GM13976 (cell line): ENCODE data around the gene GSE1.
A peak's percentile ranks its signal among the peaks of the same experiment; 100 is the strongest.

Source experiments
- DNase-seq: peaks from one replicate; pipeline ENCODE4 v3.0.0; 2012; ENCODE audit warnings: low spot score
- in situ Hi-C: fragments of 300-500 bp; cut with MboI; formaldehyde crosslinking; loops from one replicate; pipeline ENCODE4 v1.12.0; 2022; ENCODE audit warnings: low sequenced_read_pairs, mixed read lengths, inconsistent platforms; ENCODE audit not compliant: unreplicated experiment
- TF ChIP-seq, protein P1 (sequence below): IDR thresholded peaks from 2 replicates; pipeline ENCODE4 v1.5.1; 2012; ENCODE audit warnings: borderline replicate concordance, mild to moderate bottlenecking; ENCODE audit not compliant: insufficient read depth; ENCODE audit errors: extremely low read depth, missing control alignments, control extremely low read depth

Gene GSE1

GRCh38 chr16:85567101-85567866 is 45.8 kb upstream of the GSE1 start:
- in situ Hi-C loops = no loop called here

GRCh38 chr16:85567935-85568334 is 45.2 kb upstream of the GSE1 start:
- TF ChIP-seq, protein P1, sequence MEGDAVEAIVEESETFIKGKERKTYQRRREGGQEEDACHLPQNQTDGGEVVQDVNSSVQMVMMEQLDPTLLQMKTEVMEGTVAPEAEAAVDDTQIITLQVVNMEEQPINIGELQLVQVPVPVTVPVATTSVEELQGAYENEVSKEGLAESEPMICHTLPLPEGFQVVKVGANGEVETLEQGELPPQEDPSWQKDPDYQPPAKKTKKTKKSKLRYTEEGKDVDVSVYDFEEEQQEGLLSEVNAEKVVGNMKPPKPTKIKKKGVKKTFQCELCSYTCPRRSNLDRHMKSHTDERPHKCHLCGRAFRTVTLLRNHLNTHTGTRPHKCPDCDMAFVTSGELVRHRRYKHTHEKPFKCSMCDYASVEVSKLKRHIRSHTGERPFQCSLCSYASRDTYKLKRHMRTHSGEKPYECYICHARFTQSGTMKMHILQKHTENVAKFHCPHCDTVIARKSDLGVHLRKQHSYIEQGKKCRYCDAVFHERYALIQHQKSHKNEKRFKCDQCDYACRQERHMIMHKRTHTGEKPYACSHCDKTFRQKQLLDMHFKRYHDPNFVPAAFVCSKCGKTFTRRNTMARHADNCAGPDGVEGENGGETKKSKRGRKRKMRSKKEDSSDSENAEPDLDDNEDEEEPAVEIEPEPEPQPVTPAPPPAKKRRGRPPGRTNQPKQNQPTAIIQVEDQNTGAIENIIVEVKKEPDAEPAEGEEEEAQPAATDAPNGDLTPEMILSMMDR = no peak
- DNase-seq = no peak
- in situ Hi-C loops = no loop called here

More at GRCh38 chr16:85567101-85567866, 45.8 kb upstream of the GSE1 start:
- DNase-seq = no peak
- TF ChIP-seq, protein P1 = no peak

DNA sequence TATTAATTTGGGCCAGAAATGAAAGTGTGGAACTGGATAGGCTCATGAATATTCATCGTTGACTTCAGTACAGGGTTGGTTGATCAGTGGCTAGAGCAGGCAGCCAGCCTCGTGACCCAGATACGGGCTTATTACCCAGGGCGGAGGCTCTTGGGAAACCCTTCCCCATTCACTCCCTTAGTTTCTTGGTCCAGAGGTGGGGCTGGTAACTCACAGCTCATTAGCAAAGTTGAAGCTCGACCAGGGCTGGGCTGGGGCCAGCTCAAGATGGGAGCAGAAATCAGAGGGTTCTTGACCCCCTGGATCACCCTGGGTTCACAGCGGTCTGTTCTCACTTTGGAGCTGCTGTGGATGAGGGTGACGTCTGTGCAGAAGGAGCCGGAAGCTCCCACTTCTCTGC is 44.6 kb upstream of the GSE1 start:
- in situ Hi-C loops = no loop called here
- TF ChIP-seq, protein P1 = no peak
- DNase-seq = no peak

DNA sequence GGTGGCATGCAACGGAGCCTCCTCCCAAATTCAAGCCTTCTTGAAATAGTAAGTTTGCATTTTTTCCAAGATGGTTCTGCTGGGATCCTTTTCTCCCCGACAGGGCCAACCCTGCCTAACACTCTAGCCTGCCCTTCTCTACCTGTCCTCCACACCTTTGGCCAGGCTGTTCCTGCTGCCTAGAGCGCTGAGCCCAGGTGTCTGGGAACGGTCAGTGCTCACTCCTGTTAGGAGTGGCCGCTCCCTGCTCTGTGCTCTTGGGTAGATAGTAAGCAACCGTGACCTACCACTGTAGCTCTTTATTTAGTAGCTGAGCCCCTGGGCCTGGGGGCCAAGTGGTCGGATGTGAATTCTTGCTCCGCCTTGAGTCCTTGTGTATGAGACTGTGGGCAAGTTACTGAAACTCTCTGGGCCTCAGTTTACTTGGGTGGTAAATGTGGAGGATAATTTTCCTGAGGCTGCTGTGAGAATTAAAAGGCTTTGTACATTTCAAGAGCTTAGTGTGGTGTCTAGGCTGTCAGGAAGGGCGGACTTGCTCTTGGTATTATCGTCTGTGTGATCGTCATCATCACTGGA is 44.0 kb upstream of the GSE1 start:
- no peak for DNase-seq
- TF ChIP-seq, protein P1 = no peak
- in situ Hi-C loops = no loop called here

DNA sequence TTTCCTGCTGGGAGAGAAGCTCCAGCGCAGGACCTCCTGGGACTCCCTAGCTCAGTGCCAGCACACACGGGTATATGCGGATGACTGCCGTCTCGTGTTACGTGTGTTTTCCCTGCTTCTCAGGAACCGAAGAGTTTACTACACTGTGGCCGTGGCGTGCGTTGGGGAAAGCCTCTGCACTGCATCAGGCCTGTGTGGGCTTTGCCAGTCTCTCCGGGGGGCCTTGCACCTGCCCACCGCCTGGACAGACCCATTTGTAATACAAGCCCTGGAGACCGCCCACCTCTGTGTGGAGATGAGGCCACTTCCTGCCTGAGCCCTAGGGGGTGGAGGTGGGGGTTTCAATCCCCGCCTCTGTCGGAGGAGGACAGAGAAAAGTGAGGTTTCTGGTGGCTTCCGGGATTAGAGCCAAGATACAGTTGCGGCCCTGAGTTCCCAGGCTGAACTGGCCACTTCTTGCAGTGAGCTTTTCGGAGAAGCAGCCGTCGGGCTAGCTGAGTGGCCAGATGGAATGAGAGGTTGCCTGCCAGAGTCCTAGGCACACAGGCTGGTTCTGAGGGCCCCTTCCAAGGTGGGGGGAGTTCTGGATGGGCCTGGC is 43.4 kb upstream of the GSE1 start:
- TF ChIP-seq, protein P1 = no peak
- DNase-seq = peak; percentile 92
- in situ Hi-C loops = no loop called here

GRCh38 chr16:85570213-85570734 is 42.8 kb upstream of the GSE1 start:
- TF ChIP-seq, protein P1 = no peak
- in situ Hi-C loops = no loop called here
- peak; percentile 58 for DNase-seq
